ENCODE data around the gene POU2F1.

DNA sequence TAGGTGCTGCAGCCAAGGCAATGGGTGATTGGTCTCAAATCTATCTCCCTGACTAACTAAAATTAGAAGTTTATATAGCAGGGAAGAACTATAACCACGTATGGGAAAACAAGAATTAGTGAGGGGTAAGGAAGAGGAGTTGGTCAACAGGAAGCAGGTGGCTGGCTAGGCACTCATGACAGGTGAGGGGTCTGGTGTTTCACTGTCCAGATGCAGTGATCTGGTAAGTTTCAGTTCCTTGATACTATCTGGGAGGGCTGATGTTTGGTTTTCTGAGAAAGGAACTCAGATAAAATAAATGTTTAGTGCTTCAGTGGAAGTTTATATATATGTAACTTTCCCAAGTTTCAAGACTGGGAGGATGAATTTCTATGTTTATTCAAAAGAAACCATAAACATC lies 11.6 kb upstream of the POU2F1 start:
- TF ChIP-seq, protein P1, sequence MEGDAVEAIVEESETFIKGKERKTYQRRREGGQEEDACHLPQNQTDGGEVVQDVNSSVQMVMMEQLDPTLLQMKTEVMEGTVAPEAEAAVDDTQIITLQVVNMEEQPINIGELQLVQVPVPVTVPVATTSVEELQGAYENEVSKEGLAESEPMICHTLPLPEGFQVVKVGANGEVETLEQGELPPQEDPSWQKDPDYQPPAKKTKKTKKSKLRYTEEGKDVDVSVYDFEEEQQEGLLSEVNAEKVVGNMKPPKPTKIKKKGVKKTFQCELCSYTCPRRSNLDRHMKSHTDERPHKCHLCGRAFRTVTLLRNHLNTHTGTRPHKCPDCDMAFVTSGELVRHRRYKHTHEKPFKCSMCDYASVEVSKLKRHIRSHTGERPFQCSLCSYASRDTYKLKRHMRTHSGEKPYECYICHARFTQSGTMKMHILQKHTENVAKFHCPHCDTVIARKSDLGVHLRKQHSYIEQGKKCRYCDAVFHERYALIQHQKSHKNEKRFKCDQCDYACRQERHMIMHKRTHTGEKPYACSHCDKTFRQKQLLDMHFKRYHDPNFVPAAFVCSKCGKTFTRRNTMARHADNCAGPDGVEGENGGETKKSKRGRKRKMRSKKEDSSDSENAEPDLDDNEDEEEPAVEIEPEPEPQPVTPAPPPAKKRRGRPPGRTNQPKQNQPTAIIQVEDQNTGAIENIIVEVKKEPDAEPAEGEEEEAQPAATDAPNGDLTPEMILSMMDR (IDR thresholded peaks at IDR 0.05), result no peak
- TF ChIP-seq POLR2A (IDR thresholded peaks at IDR 0.05), result no peak

All from Peyer's patch (tissue), 4 donors.